SK-N-SH (cell line): ENCODE measurements around the gene IGSF11. TPM values are rescaled to one million over a fixed set of nuclear protein-coding genes. Genes with fewer than 3 reads are reported as not detected.

ENCODE experiments used
- CTCF ChIA-PET: fragments of 300-600, 350-600 bp; formaldehyde crosslinking; extraction: SDS; loops from one replicate; lab custom pipeline; 2021; lab: Yijun Ruan, JAX
- POLR2A ChIA-PET: fragments of 350-600 bp; sonication (Branson Sonifier 250); formaldehyde crosslinking; extraction: SDS; loops from one replicate; lab custom pipeline; 2020; ENCODE audit warnings: antibody characterized with exemption, inconsistent platforms; lab: Yijun Ruan, JAX
- DNase-seq: peaks from one replicate; pipeline ENCODE4 v3.0.0; 2012
- H2AFZ ChIP-seq: fragments of 200-600 bp; sonication (generic); 2 replicates; pipeline ENCODE4 v1.8.1; 2016; ENCODE audit warnings: antibody characterized with exemption, mild to moderate bottlenecking, low read depth
- H3F3A ChIP-seq: fragments of 200-600 bp; sonication (generic); replicated peaks from 2 replicates; pipeline ENCODE3; 2016; ENCODE audit warnings: antibody characterized with exemption, mild to moderate bottlenecking; ENCODE audit not compliant: insufficient read depth
- H3K27ac ChIP-seq, 2 experiments: fragments of 200-500 bp in 1 of 2; fragments of 200-600 bp in 1 of 2; sonication (Bioruptor generic) in 1 of 2; sonication (generic), shearing (Covaris generic) in 1 of 2; 2 replicates each; pipeline versions ENCODE4 v1.5.1 to v1.6.1; 2014 to 2016; ENCODE audit warnings: low read depth in 2 of 2, inconsistent platforms in 1 of 2, low read length in 1 of 2, mild to moderate bottlenecking in 1 of 2, mixed read lengths in 1 of 2
- H3K27me3 ChIP-seq: fragments of 200-600 bp; sonication (generic), shearing (Covaris generic); 2 replicates; pipeline ENCODE4 v1.6.1; 2016; ENCODE audit warnings: mixed run types; ENCODE audit not compliant: insufficient read depth
- H3K36me3 ChIP-seq, 2 experiments: fragments of 200-500 bp in 1 of 2; fragments of 200-600 bp in 1 of 2; sonication (Bioruptor generic) in 1 of 2; sonication (generic) in 1 of 2; replicated peaks in 1 of 2; 2 replicates each; pipeline versions ENCODE3 to v1.5.1; 2014 to 2016; ENCODE audit warnings: low read length in 1 of 2, mild to moderate bottlenecking in 1 of 2; ENCODE audit not compliant: insufficient read depth in 2 of 2, control insufficient read depth in 1 of 2
- H3K4me1 ChIP-seq, 2 experiments: fragments of 200-500 bp in 1 of 2; fragments of 200-600 bp in 1 of 2; sonication (Bioruptor generic) in 1 of 2; sonication (generic), shearing (Covaris generic) in 1 of 2; 2 replicates each; pipeline versions ENCODE4 v1.5.1 to v1.6.1; 2014 to 2016; ENCODE audit warnings: low read depth in 1 of 2, low read length in 1 of 2, mixed run types in 1 of 2; ENCODE audit not compliant: insufficient read depth in 2 of 2, control insufficient read depth in 1 of 2
- H3K4me2 ChIP-seq: fragments of 200-600 bp; sonication (generic), shearing (Covaris generic); 2 replicates; pipeline ENCODE4 v1.6.1; 2017; ENCODE audit warnings: mixed run types
- H3K4me3 ChIP-seq, 2 experiments: fragments of 200-500 bp in 1 of 2; fragments of 200-600 bp in 1 of 2; sonication (Bioruptor generic) in 1 of 2; sonication (generic), shearing (Covaris generic) in 1 of 2; 2 replicates each; pipeline versions ENCODE4 v1.5.1 to v1.8.1; 2014 to 2016; ENCODE audit warnings: low read depth in 2 of 2, inconsistent platforms in 1 of 2, low read length in 1 of 2, mild to moderate bottlenecking in 1 of 2, mixed read lengths in 1 of 2, moderate library complexity in 1 of 2
- H3K79me2 ChIP-seq: fragments of 200-600 bp; sonication (generic); 2 replicates; pipeline ENCODE4 v1.8.1; 2017; ENCODE audit warnings: mild to moderate bottlenecking; ENCODE audit not compliant: insufficient read depth
- H3K9ac ChIP-seq: fragments of 200-600 bp; sonication (generic); 2 replicates; pipeline ENCODE4 v1.6.1; 2017; ENCODE audit warnings: mixed run types
- H3K9me2 ChIP-seq: fragments of 200-600 bp; sonication (generic); 2 replicates; pipeline ENCODE4 v1.6.1; 2017; ENCODE audit warnings: mixed run types
- H3K9me3 ChIP-seq: fragments of 200-600 bp; sonication (generic); 2 replicates; pipeline ENCODE4 v1.6.1; 2017; ENCODE audit warnings: mixed run types, mild to moderate bottlenecking, moderate library complexity
- H4K20me1 ChIP-seq: fragments of 200-600 bp; sonication (generic); 2 replicates; pipeline ENCODE4 v1.6.1; 2017; ENCODE audit warnings: mild to moderate bottlenecking, mixed run types; ENCODE audit not compliant: insufficient read depth
- CHD2 ChIP-seq: fragments of 150-350 bp; IDR thresholded peaks from 2 replicates; pipeline ENCODE4 v1.6.1; 2018; ENCODE audit warnings: low read length; ENCODE audit not compliant: partially characterized antibody
- EZH2phosphoT487 ChIP-seq: fragments of 200-600 bp; sonication (generic); IDR thresholded peaks from 2 replicates; pipeline ENCODE4 v1.6.1; 2017; ENCODE audit warnings: low read depth, mixed run types, mild to moderate bottlenecking, antibody characterized with exemption, moderate library complexity, borderline replicate concordance
- FOXM1 ChIP-seq: IDR thresholded peaks from 2 replicates; pipeline ENCODE4 v1.4.0; 2012; ENCODE audit warnings: low read depth, mild to moderate bottlenecking
- GABPA ChIP-seq: IDR thresholded peaks from 2 replicates; pipeline ENCODE4 v1.4.0; 2012; ENCODE audit warnings: low read depth, mild to moderate bottlenecking
- NRF1 ChIP-seq: IDR thresholded peaks from 2 replicates; pipeline ENCODE4 v1.6.1; 2012; ENCODE audit warnings: low read depth, mild to moderate bottlenecking, low read length
- RAD21 ChIP-seq: IDR thresholded peaks from 2 replicates; pipeline ENCODE4 v1.6.1; 2012; ENCODE audit warnings: mild to moderate bottlenecking, low read length
- RFX5 ChIP-seq: IDR thresholded peaks from 2 replicates; pipeline ENCODE4 v1.6.1; 2012; ENCODE audit warnings: mild to moderate bottlenecking, improper control_type of control experiment, low read length
- SMC3 ChIP-seq: IDR thresholded peaks from 2 replicates; pipeline ENCODE4 v1.6.1; 2012; ENCODE audit warnings: low read depth, low read length, improper control_type of control experiment
- TAF1 ChIP-seq: IDR thresholded peaks from 2 replicates; pipeline ENCODE4 v1.6.1; 2012; ENCODE audit warnings: low read depth, mild to moderate bottlenecking, low read length, moderate library complexity, borderline replicate concordance
- TCF12 ChIP-seq: IDR thresholded peaks from 2 replicates; pipeline ENCODE4 v1.4.0; 2012
- WGBS: methylation state at CpG from one replicate; pipeline ENCODE4 v1.1.6; 2017; ENCODE audit warnings: low lambda C conversion rate; 5-methylcytosine and 5-hydroxymethylcytosine counted together
- polyA plus RNA-seq, 3 experiments: library from polyadenylated mRNA; depleted of rRNA; stranded (reverse); fragments of >200 nt; gene quantifications; 2 replicates each; pipeline ENCODE4 v1.2.3, GENCODE V29; 2012
- TF ChIP-seq, protein P1 (sequence below): IDR thresholded peaks from 2 replicates; pipeline ENCODE4 v1.6.1; 2012; ENCODE audit warnings: mild to moderate bottlenecking, low read depth, low read length, moderate library complexity
- TF ChIP-seq, protein P2 (sequence below): IDR thresholded peaks from 2 replicates; pipeline ENCODE4; 2012

The IGSF11 gene
- polyA plus RNA-seq, 1 of the 3 experiments (the other 2 are of a cell fraction): 0.07 TPM

DNA sequence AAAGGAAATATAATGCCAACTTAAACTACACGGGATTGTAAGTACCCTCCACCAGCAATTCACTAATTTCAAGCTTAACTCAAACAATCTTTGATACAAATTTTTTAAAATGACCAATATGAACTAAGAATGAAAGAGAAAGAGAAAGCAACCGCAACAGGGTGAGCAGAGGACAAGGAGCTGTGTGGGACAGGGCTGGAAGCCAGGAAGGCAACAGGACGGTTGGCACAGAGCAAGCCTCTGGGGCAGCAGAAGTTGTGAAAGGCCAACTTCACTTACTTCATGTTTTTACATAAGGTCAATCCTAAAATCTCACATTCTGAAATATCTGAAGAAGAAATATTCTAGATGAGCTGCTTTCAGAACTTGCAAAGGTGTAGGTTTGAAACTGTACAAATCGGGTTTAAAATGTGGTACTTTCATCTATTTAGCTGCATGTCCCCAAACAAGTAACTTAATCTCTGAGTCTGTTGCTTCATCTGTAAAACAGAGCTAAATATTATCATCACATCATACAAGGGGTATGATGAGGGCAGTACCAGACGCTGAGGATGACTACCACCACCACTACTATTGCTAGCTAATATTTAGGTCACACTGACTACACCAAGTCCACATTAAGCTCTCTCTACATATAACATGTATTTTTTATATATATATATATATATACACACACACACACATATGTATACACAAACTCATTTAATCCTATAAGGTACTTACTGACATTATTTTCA, 101.7 kb downstream of the IGSF11 start (continued):
- TF ChIP-seq EZH2phosphoT487 (no peak), TCF12 (no peak)

- POLR2A ChIA-PET: no interaction called here
- Histone ChIP-seq H3K4me2 (no peak overlapping the region), H3K27me3 (no peaks in the 10 kb centered on the region), H2AFZ (no peak overlapping the region), H3K4me3 (no peak overlapping the region)
- DNase-seq: no peak
- TF ChIP-seq NRF1 (no peak), CHD2 (no peak), FOXM1 (no peak), GABPA (no peak), TAF1 (no peak), SMC3 (no peak), RFX5 (no peak), TCF12 (no peak), RAD21 (no peak)
- TF ChIP-seq, protein P1, sequence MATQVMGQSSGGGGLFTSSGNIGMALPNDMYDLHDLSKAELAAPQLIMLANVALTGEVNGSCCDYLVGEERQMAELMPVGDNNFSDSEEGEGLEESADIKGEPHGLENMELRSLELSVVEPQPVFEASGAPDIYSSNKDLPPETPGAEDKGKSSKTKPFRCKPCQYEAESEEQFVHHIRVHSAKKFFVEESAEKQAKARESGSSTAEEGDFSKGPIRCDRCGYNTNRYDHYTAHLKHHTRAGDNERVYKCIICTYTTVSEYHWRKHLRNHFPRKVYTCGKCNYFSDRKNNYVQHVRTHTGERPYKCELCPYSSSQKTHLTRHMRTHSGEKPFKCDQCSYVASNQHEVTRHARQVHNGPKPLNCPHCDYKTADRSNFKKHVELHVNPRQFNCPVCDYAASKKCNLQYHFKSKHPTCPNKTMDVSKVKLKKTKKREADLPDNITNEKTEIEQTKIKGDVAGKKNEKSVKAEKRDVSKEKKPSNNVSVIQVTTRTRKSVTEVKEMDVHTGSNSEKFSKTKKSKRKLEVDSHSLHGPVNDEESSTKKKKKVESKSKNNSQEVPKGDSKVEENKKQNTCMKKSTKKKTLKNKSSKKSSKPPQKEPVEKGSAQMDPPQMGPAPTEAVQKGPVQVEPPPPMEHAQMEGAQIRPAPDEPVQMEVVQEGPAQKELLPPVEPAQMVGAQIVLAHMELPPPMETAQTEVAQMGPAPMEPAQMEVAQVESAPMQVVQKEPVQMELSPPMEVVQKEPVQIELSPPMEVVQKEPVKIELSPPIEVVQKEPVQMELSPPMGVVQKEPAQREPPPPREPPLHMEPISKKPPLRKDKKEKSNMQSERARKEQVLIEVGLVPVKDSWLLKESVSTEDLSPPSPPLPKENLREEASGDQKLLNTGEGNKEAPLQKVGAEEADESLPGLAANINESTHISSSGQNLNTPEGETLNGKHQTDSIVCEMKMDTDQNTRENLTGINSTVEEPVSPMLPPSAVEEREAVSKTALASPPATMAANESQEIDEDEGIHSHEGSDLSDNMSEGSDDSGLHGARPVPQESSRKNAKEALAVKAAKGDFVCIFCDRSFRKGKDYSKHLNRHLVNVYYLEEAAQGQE: no peak
- TF ChIP-seq, protein P2, sequence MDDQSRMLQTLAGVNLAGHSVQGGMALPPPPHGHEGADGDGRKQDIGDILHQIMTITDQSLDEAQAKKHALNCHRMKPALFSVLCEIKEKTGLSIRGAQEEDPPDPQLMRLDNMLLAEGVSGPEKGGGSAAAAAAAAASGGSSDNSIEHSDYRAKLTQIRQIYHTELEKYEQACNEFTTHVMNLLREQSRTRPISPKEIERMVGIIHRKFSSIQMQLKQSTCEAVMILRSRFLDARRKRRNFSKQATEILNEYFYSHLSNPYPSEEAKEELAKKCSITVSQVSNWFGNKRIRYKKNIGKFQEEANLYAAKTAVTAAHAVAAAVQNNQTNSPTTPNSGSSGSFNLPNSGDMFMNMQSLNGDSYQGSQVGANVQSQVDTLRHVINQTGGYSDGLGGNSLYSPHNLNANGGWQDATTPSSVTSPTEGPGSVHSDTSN: no peak
- TF ChIP-seq, all 33 proteins: peak for 0
- no peaks in the 10 kb centered on the region for H3K36me3 ChIP-seq
- CTCF ChIA-PET: interaction anchor here (1.1 to 3.7 kb wide), 2 partner anchors 10 to 48 kb away, joined by 4 to 16 read pairs; no protein-coding TSS in a partner anchor
- no peak overlapping the region for H3K9ac ChIP-seq
- H3K27ac ChIP-seq: no peak overlapping the region
- 94% methylated on average over 2 of the region's 2 CpGs for WGBS
- no peaks in the 10 kb centered on the region for H4K20me1 ChIP-seq
- no peaks in the 10 kb centered on the region for H3F3A ChIP-seq
- H3K9me3 ChIP-seq: no peaks in the 10 kb centered on the region
- H3K79me2 ChIP-seq: no peaks in the 10 kb centered on the region
- no peaks in the 10 kb centered on the region for H3K9me2 ChIP-seq
- H3K4me1 ChIP-seq: no peaks in the 10 kb centered on the region
These were observed 102.7 kb downstream of the IGSF11 start for GRCh38 chr3:118931996-118932395.
